Adrenal gland (tissue), 5 donors: ENCODE results near the gene SOD1.

Source experiments
- CTCF ChIP-seq, 6 experiments: fragments of 450-650 bp in 4 of 6; fragments of 200-600 bp in 2 of 6; sonication (generic) in 1 of 6; IDR thresholded peaks; 1 replicate in 5 of 6; 2 replicates in 1 of 6; pipeline versions ENCODE4 v1.5.1 to v1.8.0; 2016 to 2021; ENCODE audit warnings: antibody characterized with exemption in 6 of 6, mild to moderate bottlenecking in 2 of 6, moderate library complexity in 1 of 6
- POLR2A ChIP-seq, 2 donors: fragments of 450-650 bp; IDR thresholded peaks; one replicate each; pipeline ENCODE4 v1.6.1; 2017; ENCODE audit warnings: antibody characterized with exemption in 2 of 2, mild to moderate bottlenecking in 2 of 2, moderate library complexity in 1 of 2
- donor health status: DM: no; HTN: no; CAD: no.

GRCh38 chr21:31665397-31665796 lies 5.9 kb downstream of the SOD1 start:
- TF ChIP-seq POLR2A (IDR thresholded peaks at IDR 0.05), result no peak
- no peak for TF ChIP-seq CTCF (IDR thresholded peaks at IDR 0.05)
